PC-3 (cell line): ENCODE data around the gene SYK. TPM values are rescaled to one million over a fixed set of nuclear protein-coding genes. Genes with fewer than 3 reads are reported as not detected.

Source experiments
- ATAC-seq: fragments of 200-7000 bp; cut with Tn5 transposase; 2 replicates; pipeline ENCODE4 v1.9.1; 2020; ENCODE audit warnings: mild to moderate bottlenecking, moderate library complexity
- BruUV-seq: library from RNA; stranded (reverse); fragments of 400-500 nt; replicated peaks from 2 replicates; lab custom pipeline; 2021; lab: Mats Ljungman, UMichigan
- CTCF ChIA-PET: fragments of 300-600 bp; sonication (Branson Sonifier 250); formaldehyde crosslinking; loops from one replicate; lab custom pipeline; 2022; ENCODE audit warnings: antibody characterized with exemption; lab: Charles Lee
- POLR2A ChIA-PET: fragments of 300-600 bp; sonication (Branson Sonifier 250); formaldehyde crosslinking; loops from one replicate; lab custom pipeline; 2022; ENCODE audit warnings: antibody characterized with exemption; ENCODE audit not compliant: unreplicated experiment; lab: Charles Lee
- DNase-seq: peaks from one replicate; pipeline ENCODE4 v3.0.0-alpha.2; 2015
- H2AFZ ChIP-seq: fragments of 300-600 bp; sonication (generic); 2 replicates; pipeline ENCODE4 v1.6.0; 2016; ENCODE audit warnings: antibody characterized with exemption, low read length
- H3F3A ChIP-seq: fragments of 300-600 bp; sonication (generic); one replicate; pipeline ENCODE4 v1.6.0; 2017; ENCODE audit warnings: antibody characterized with exemption, low read length, control low read depth, mild to moderate bottlenecking; ENCODE audit not compliant: unreplicated experiment
- H3K27ac ChIP-seq: fragments of 300-600 bp; sonication (generic); 2 replicates; pipeline ENCODE4 v1.5.1; 2016; ENCODE audit warnings: mild to moderate bottlenecking, low read length
- H3K27me3 ChIP-seq: fragments of 300-600 bp; sonication (generic); 2 replicates; pipeline ENCODE4 v1.6.1; 2016; ENCODE audit warnings: low read length, mixed read lengths
- H3K36me3 ChIP-seq: fragments of 300-600 bp; sonication (generic); 2 replicates; pipeline ENCODE4 v1.6.1; 2016; ENCODE audit warnings: low read depth, mixed run types, low read length, mixed read lengths
- H3K4me1 ChIP-seq: fragments of 300-600 bp; sonication (generic); 2 replicates; pipeline ENCODE4 v1.5.1; 2016; ENCODE audit warnings: low read length; ENCODE audit not compliant: insufficient read depth
- H3K4me2 ChIP-seq: fragments of 300-600 bp; sonication (generic); 2 replicates; pipeline ENCODE4 v1.6.0; 2016; ENCODE audit warnings: low read length
- H3K4me3 ChIP-seq: fragments of 300-600 bp; sonication (generic); 2 replicates; pipeline ENCODE4 v1.5.1; 2016; ENCODE audit warnings: mild to moderate bottlenecking, low read length, mixed read lengths
- H3K79me2 ChIP-seq: fragments of 300-600 bp; sonication (generic); 2 replicates; pipeline ENCODE4 v1.6.1; 2017; ENCODE audit warnings: low read length, mixed read lengths
- H3K9ac ChIP-seq: fragments of 300-600 bp; sonication (generic); 2 replicates; pipeline ENCODE4 v1.6.0; 2016; ENCODE audit warnings: mild to moderate bottlenecking, low read length
- H3K9me2 ChIP-seq: fragments of 300-600 bp; sonication (generic); replicated peaks from 2 replicates; pipeline ENCODE4 v1.6.1; 2016; ENCODE audit warnings: mixed run types, low read length, mixed read lengths
- H3K9me3 ChIP-seq: fragments of 300-600 bp; sonication (generic); 2 replicates; pipeline ENCODE4 v1.6.1; 2016; ENCODE audit warnings: low read length, mixed read lengths
- H4K20me1 ChIP-seq: fragments of 300-600 bp; sonication (generic); 2 replicates; pipeline ENCODE4 v1.6.1; 2016; ENCODE audit warnings: low read length, mixed read lengths
- EZH2 ChIP-seq: fragments of 300-600 bp; sonication (generic); IDR thresholded peaks from one replicate; pipeline ENCODE4 v1.6.1; 2017; ENCODE audit warnings: antibody characterized with exemption, mild to moderate bottlenecking, low read length; ENCODE audit not compliant: unreplicated experiment
- EZH2phosphoT487 ChIP-seq: fragments of 300-600 bp; sonication (generic); IDR thresholded peaks from 2 replicates; pipeline ENCODE4 v1.6.1; 2018; ENCODE audit warnings: mild to moderate bottlenecking, antibody characterized with exemption, low read length, borderline replicate concordance
- intact Hi-C: fragments of 100-400 bp; cut with micrococcal nuclease; formaldehyde crosslinking; loops from 2 replicates; pipeline ENCODE4 v1.9.0; 2023
- total RNA-seq: library from RNA; depleted of rRNA; stranded (reverse); fragments of >200 nt; gene quantifications from 2 replicates; pipeline ENCODE4 v1.2.3, GENCODE V29; 2014
- TF ChIP-seq, protein P1 (sequence below): fragments of 300-600 bp; sonication (generic); conservative IDR thresholded peaks from 2 replicates; pipeline ENCODE4 v1.5.1; 2017; ENCODE audit warnings: antibody characterized with exemption, low read depth, mild to moderate bottlenecking, low read length

Gene SYK
- total RNA-seq, 1 experiment from 2014 or later, result 12.9 TPM

DNA sequence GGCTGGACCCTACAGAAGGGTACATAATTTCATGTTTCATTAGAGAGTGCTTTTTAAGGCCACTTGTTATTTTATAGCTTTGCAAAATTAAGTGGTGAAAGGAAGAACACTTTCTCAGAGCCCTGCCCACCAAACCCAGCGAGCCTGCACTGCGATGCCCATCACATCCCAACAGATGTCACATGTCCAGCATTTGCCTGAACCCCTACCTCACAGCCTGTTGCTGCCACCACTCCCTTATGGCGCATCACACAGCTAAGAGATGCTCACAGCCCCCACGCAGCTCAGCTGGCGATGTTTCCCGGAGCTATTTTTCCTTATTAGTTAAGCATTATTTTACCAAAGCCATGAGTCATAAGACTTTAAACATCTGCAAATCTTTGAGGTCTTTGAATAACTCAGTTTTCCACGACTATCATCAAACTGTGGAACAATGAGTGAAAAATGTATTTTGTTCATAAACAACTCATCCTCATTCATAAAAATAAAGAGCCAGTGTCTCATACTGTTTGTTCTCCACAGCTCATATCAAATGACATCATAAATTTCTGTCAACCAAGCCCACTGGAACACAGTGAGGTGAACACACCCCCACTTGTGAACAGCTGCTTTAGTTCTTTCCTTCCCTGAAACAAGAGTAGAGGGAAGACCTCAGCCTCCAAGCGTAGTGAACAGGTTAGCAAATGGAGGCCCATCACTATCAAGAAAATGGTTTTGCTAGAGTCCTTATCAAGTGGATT is 104.9 kb downstream of the SYK start:
- Histone ChIP-seq H3K79me2 (no peaks in the 10 kb centered on the region), H3K4me2 (no peak overlapping the region), H3F3A (no peaks in the 10 kb centered on the region), H2AFZ (no peak overlapping the region), H3K9ac (no peak overlapping the region), H3K9me3 (no peaks in the 10 kb centered on the region), H3K4me1 (no peaks in the 10 kb centered on the region), H4K20me1 (no peaks in the 10 kb centered on the region), H3K27me3 (no peaks in the 10 kb centered on the region), H3K4me3 (no peak overlapping the region), H3K9me2 (no peaks in the 10 kb centered on the region), H3K36me3 (no peaks in the 10 kb centered on the region), H3K27ac (no peak overlapping the region)
- no peak for DNase-seq
- 0 out of 2 replicates have a peak, but pooled peaks have one; percentile 15 for ATAC-seq
- TF ChIP-seq, protein P1, sequence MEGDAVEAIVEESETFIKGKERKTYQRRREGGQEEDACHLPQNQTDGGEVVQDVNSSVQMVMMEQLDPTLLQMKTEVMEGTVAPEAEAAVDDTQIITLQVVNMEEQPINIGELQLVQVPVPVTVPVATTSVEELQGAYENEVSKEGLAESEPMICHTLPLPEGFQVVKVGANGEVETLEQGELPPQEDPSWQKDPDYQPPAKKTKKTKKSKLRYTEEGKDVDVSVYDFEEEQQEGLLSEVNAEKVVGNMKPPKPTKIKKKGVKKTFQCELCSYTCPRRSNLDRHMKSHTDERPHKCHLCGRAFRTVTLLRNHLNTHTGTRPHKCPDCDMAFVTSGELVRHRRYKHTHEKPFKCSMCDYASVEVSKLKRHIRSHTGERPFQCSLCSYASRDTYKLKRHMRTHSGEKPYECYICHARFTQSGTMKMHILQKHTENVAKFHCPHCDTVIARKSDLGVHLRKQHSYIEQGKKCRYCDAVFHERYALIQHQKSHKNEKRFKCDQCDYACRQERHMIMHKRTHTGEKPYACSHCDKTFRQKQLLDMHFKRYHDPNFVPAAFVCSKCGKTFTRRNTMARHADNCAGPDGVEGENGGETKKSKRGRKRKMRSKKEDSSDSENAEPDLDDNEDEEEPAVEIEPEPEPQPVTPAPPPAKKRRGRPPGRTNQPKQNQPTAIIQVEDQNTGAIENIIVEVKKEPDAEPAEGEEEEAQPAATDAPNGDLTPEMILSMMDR, result no peak
- TF ChIP-seq EZH2phosphoT487 (no peak), EZH2 (no peak)
- no TSS peak for BruUV-seq
- ChIA-PET CTCF (interaction anchor here (0.5 kb wide), 1 partner anchor 178 kb away, joined by 3 read pairs; no protein-coding TSS in a partner anchor), POLR2A (no interaction called here)
- intact Hi-C loops, result no loop called here

DNA sequence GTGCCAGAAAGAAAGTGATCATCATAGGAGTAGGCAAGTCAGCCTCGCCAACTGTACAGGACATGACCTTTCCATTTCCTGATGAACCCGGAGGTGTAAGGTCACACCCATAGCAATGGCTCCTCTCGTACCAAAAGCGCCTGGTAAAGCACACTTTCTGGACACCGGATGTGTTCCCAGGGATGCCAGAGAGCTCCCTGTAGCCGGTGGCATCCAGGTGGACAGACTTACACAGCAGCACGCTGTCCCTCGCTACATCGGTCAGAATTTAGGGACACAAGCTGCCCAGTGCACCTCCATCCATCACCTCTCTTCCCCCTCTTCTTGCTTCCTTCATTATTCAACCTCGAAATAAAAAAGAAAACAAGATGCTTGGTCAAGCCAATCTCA is 105.4 kb downstream of the SYK start:
- Histone ChIP-seq H3K36me3 (no peaks in the 10 kb centered on the region), H3K4me3 (no peak overlapping the region), H3K9me2 (no peaks in the 10 kb centered on the region), H2AFZ (no peak overlapping the region), H4K20me1 (no peaks in the 10 kb centered on the region), H3K27ac (no peak overlapping the region), H3K9ac (no peak overlapping the region), H3F3A (no peaks in the 10 kb centered on the region), H3K4me2 (no peak overlapping the region), H3K27me3 (no peaks in the 10 kb centered on the region), H3K79me2 (no peaks in the 10 kb centered on the region), H3K4me1 (no peaks in the 10 kb centered on the region), H3K9me3 (no peaks in the 10 kb centered on the region)
- ChIA-PET CTCF (interaction anchor here (0.5 kb wide), 1 partner anchor 178 kb away, joined by 3 read pairs; no protein-coding TSS in a partner anchor), POLR2A (no interaction called here)
- intact Hi-C loops, result no loop called here
- TF ChIP-seq EZH2phosphoT487, result no peak
- no peak for TF ChIP-seq EZH2
- TF ChIP-seq, protein P1, result no peak
- BruUV-seq, result no TSS peak
- ATAC-seq (no peak), DNase-seq (no peak)

DNA sequence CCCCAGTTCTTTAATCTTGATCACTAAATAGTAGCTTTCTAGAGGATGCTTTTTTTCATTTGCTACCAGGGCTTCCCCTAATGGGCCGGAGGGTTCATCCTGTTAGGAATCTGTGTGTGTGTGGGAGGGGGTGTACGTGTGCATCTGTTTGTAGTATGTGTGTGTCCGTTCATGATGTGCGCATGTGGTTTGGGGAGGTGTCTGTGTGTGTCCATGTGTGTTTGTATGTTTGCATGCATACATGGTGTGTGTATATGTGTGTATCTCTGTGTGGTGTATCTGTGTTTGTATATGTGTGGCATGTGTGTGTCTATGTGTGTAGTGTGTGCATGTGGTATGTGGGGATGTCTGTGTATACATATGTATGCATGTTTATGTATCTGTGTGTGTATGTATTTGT is 106.2 kb downstream of the SYK start:
- CTCF ChIA-PET, result no interaction called here
- intact Hi-C loops, result no loop called here

More for the DNA sequence above, 106.2 kb downstream of the SYK start:
- Histone ChIP-seq H4K20me1 (no peaks in the 10 kb centered on the region), H3K9me2 (no peaks in the 10 kb centered on the region), H2AFZ (no peak overlapping the region), H3K27me3 (no peaks in the 10 kb centered on the region), H3K4me3 (no peak overlapping the region), H3F3A (no peaks in the 10 kb centered on the region), H3K4me2 (no peak overlapping the region), H3K9me3 (no peaks in the 10 kb centered on the region), H3K36me3 (no peaks in the 10 kb centered on the region), H3K79me2 (no peaks in the 10 kb centered on the region), H3K27ac (no peak overlapping the region), H3K4me1 (no peaks in the 10 kb centered on the region), H3K9ac (no peak overlapping the region)
- DNase-seq, result no peak
- TF ChIP-seq, protein P1, result no peak
- TF ChIP-seq EZH2 (no peak), EZH2phosphoT487 (no peak)
- ATAC-seq, result no peak
- BruUV-seq, result no TSS peak
- POLR2A ChIA-PET, result no interaction called here
